NK-92 (cell line): ENCODE data around the gene RRAD.
A peak's percentile ranks its signal among the peaks of the same experiment; 100 is the strongest.

Experiments used
- DNase-seq: peaks from one replicate; lab custom pipeline; 2025; ENCODE audit not compliant: unreplicated experiment; lab: John Stamatoyannopoulos, UW

RRAD gene

DNA sequence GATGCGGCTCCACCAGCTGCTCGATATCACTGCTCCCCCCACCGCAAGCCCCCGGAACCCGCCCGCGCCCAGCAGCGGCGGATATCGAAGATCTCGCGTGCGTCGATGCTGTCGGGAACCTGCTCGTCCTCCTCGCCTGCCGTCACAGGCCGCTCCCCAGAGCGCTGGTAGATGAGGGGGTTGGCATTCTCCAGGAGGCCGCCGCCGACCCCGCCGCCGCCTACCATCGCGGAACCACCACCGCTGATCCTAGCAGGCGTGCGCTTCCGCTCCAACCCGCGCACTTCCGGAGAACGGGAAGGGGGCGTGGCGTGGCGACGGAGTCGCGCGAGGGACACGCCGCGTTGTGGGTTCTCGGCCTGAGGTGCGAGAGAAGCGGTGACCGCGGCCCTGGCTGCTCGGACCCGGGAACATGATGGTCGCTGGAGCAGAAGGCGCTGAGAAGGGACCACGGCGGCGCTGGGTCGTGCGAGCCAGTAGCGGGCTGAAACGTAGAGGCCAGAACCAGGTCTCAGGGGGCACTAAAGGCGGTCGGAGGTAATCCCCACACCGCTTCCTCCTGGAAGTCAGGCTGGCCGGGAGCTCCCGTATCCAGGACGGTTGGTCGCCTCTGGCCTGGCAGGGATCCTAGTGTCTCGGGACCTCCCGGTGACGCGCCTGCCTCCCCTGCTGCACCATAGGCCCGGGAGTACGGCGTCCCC is 9.0 kb upstream of the RRAD start, which contains the start of gene CIAO2B:
TSS of gene CIAO2B (minus strand) at position 265 of the 701 bp plus-strand sequence. CDS start at position 227, 38 bp downstream.
- DNase-seq: peak; percentile 9

DNA sequence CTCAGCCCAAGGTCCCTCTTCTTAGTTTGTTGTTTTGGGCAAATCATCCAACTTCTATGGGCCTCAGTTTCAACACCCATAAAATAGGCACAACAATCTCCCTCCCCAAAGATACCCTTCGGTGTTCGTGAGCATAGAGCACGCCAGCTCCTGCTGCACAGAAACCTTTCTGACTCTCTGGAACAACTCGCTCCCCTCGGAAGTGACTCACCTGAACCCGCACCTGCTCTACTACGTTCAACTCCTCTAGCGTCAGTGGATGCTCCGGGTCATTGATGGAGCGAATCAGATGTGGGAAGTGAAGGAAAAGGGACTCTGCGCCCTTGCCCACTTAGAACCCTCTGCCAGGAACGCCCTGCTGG is 8.4 kb upstream of the RRAD start:
- no peak for DNase-seq

DNA sequence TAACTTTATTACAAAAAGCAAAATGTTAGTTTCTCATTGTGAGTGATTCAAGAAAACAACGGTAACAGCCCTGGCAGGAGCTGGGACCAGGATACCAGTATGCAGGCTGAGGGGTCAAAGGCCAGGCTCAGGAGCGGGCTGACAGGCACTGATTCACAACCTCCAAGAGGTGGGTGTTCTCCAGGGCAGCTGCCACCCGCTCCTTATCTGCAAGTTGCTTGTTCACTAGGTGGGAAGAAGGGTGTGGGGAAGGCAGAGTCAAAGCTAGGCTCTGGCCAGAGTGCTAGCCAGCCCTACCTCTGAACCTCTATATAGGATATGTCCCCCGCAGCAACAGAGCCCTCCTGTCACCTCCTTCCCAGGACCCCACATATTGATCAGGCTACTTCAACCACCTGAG is 6.7 kb upstream of the RRAD start:
- no peak for DNase-seq

DNA sequence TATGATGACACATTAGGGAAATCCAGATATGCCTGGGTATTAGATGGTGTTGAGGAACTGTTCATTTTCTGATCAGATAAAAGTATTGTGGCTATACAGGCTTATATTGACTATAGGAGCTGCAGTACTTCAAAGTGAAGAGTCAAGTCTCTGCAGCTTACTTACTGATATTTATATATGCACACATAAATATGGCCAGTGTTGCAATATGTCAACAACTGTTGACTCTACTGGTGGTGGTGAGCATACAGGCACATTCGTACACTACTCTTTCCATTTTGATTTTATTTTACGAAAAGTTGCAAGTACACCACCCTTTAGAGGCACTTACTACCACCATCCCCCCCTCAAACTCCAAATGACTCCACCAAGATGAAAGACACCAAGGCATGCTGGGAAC is 6.3 kb upstream of the RRAD start:
- DNase-seq: no peak

DNA sequence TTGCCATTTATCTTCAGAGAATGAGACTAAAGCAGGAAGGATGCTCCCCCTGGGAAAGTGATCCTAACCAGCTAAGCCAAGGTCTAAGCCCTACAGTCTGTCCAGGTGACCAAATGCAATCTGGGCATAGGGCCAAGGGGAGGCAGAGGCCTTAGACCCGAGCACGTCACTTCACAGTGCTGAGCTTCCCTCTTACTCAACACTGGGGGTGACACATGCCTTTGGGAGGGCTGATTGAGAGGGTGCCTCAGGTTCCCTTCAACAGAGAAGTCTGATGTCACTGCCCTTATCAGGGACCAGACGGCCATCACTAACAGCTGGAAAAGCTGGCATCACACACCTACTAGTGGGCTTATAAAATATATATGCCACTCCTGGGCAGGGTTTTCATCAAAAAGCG is 4.9 kb upstream of the RRAD start:
- DNase-seq: no peak

DNA sequence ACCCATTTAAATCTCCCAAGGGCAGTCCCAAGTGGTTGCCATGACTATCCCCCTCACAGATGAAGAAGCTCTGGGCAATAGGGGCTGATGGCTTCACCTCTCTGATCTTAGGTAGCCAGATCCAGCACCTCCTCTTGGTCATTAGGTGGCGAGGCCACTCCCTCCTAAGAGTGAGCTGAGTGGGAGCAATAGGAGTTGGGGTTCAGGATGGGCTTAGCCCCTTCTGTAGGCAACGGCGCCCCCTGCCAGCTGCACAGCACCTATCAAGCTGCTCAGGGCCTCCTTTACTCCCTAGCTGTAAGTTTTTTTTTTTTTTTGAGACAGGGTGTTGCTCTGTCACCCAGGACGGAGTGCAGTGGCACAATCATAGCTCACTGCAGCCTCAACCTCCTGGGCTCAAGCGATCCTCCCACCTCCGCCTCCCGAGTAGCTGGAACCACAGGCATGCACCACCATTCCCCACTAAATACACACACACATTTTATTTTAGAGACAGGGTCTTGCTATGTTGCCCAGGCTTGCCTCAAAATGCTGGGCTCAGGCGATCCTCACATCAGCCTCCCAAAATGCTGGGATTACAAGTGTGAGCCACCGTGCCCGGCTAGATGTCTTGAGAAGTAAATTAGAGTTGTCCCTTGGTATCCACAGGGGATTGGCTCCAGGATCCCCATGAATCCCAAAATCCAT is 3.5 kb upstream of the RRAD start:
- no peak for DNase-seq

DNA sequence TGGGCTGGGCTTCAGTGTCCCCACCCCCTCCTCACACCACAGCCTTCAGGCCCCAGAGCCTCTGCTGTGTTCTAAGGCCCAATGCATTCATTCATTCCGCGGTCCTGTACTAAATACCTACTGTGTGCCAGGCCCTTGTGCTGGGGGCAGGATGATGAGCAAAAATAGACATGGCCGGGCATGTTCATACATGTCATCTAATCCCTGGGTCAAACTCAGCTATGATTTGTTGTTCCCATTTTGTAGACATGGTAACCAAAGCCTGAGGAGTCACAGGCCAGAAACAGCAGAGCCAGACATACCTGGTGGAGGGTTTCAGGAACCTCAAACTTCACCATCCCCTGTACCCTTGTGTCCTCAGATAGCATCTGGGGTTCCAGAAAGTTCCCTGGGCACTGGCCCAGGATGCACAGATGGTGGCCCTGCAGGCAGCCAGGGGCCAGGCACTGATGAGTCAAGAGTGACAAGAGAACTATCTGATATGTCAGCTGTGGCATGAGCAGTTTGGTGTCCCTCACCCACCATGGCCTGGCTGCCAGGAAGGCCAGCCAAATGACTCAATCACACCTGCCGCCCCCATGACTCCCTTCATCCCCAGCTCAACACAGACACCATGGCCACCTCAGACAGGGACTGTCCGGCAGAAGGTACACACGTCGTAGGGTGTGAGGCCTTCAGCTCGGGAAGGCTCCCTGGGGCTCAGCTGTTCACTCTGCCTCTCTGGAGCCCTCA is 2.7 kb upstream of the RRAD start:
- DNase-seq: no peak

DNA sequence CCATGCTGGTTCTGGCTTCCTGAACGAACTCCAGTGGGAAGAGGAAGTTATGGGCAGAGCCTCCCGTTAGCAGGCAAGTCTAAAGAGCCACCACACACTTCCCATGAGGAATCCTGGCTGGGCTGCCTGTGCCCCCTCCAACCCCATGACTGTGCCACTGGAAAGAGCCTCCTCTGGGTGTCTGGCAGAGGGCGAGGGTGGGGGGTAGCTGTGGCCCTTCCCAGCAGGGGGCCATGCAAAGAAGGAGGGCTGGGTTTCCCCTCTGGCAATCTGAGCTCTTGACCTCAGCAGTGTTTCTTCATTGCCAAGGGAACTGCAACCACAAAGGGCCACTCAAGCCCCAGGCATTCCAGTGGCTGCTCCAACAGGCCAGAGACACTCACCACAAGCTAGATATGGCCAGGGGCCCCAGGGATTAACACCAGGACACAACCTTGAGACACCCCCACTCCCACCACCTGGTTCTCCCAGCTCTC is 1.7 kb upstream of the RRAD start:
- DNase-seq: no peak

DNA sequence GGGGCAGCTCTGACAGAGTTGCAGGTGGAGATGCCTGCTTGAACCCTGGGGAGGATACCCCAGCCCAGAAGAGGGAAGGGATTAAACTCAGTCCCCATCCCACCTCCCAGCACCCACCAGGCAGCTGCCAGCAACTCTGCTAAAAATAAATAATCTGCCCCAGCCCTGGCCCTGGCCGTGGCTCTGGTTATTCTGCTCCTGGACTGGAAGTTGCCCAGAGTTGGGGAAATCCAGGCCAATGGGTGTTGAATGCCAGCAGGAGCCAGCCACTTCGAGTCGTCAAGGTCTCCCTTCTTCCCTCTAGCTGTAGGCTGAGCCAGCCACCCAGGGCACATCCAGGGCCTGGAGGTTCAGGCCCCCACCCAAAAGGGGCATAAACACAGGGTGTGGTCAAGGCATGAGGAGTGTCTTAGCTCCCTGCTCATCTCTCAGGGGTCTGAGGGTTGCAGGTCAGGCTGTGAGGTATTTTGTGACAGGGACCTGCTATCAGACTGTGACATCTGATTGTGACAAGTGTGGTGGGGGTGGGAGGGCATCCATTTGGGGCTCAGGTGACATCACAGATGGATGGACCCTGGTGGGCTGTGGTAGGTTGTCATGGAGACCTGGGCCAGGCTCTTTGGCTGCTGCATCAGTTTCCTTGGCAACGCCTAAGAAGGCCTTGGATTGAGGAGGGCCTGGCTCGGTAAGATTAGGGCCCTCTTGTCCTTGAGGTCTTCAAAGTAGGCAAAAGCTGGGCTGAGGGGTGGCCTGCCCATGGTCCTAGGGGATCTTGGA is 1.0 kb upstream of the RRAD start:
- DNase-seq: no peak

DNA sequence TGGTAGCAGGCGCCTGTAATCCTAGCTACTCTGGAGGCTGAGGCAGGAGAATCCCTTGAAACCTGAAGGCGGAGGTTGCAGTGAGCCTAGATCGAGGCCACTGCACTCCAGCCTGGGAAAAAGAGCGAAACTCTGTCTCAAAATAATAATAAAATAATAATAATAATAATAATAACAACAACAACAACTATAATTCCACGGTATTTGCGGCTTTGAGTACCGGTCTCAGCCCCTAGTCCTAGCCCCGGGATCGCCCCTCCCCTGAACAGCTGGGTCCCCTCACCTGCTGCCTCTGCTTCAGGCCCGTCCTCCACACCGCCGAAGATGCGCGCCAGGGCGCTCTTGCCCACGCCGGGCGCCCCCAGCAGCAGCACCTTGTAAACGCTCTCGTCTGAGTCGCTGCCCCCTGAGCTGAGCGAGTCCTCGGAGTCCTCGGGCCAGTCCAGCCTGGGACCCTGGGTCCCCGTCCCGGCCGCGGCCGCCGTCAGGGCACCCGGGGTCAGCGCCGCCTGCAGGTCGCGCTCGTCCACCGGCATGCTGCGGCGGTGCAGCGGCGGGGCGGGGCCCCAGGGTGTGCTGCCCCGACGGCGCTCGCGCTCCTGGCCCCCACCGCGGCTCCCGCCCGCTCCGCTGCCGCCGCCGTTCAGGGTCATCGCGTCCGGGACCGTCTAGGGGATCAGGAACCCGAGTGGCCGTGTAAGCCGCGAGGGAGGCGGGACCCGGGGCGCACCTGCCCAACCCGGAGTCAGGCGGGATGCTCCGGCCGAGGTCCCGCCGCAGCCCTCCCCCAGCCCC is 611 bp downstream of the RRAD start:
- DNase-seq: no peak

DNA sequence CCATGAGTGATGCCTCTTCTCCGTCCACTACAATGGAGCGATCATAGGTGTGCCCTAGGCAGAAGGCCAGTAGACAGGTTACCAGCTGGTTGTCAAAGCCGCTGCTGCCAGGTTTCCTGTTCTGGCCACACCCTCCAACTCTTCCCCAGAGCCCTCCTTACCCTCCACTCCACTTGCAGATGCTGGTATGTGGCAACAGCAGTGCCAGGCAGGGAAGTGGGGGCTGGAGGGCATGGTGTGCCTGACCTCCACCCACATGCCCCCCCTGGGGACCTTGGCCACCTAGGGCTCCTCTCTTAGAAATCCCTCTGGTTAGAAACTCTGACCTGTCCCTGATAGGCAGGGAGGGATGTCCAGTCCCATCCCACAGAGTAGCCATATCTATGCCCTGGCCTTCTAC is 1.5 kb downstream of the RRAD start:
- DNase-seq: no peak

DNA sequence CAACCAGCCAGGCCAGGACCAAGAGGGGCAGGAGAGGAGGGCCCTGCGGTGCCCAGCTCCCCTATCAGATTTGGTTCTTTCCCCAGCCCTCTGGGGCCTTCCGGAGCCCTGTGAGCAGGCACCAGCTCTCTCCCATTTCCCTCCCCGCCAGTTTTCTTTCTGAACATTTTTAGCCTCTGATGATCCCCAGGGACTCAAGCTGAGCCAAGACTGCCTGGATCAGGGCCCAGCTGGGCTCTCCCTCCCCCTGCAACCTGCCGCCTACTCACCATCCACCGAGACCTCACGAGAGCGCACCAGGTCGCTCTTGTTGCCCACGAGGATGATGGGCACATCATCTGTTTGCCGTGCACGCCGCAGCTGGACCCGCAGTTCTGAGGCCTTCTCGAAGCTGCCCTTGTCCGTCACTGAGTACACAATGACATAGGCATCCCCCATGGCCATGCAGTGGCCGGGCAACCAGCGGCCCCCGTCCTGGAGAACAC is 2.0 kb downstream of the RRAD start:
- DNase-seq: no peak

DNA sequence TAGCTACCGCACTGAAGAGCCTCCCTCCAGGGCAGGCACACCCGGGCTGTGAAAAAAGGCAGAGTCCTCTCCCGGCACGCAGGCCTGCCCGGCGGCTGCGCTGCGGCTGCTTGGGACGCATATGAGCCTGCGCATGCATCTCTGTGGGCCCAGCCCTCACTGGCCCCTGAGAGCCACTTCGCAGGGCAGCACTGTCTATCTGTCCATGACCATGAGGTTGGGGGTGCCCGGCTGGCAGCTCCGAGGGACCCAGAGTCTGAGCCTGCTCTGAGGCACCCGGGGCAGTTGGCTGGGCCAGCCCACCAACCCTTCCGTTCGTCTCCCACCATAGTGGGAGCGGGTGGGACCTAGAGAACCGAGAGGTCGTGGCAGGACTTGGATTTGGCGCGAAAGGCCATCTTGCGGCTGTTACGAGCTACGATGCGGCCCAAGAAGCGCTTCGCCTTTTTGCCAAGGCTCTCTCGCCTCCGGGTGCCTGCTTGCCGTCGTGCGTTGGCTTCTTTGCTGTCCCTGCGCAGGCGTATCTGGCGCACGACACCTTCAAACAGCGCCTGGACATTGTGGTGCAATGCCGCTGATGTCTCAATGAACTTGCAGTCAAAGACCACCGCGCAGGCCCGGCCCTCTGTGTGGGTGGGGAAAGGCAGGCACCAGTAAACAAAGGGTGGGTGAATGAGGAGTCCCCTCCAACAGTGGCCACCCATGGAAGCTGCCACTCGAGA is 3.4 kb downstream of the RRAD start:
- no peak for DNase-seq

DNA sequence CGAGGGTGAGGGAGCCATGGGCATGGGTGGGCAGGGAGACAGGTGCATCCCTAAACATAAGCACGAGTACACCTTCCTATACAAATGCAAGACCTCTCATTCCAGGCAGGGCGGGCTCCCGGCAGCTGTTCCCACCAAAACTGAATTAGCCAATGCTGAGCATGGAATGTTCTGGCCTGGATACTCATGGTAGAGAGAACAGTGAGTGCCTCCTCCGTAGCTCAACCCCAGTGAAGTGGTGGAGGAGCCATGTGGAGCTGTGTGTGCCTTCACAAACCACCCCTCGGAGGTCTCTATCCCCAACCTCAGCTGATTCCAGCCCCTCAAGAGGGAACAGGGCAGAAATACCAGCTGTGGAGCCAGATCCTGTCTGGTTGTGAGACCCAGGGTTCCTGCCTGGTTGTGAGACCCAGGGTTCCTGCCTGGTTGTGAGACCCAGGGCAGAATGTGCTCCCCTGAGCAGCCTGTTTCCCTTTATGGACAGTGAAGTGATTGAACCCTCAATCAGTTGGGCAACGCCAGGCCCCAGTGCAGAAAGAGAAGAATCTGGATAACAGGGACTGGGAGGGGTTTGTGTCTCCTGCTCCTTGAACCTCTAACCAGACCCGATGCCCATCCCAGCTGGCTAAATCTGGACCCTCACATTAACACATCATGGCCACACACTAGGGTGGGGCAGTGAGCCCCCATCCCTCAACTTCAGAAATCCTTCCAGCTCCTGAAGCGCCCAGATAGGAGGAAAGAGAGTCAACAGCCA is 4.2 kb downstream of the RRAD start:
- DNase-seq: no peak

DNA sequence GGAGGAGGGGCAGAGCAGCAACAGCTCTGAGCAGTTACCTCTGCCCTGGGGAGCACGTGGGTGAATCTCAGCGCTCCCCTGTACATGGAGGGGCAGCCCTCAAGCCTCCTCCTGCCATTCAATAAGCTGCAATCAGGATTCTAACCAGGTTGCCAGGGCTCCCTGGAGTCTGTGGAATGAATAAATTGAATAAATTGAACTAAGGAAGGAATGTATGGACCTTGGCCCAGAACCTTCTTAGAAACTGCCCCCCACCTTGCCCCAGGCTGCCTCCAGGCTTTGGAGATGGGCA is 5.1 kb downstream of the RRAD start:
- no peak for DNase-seq

DNA sequence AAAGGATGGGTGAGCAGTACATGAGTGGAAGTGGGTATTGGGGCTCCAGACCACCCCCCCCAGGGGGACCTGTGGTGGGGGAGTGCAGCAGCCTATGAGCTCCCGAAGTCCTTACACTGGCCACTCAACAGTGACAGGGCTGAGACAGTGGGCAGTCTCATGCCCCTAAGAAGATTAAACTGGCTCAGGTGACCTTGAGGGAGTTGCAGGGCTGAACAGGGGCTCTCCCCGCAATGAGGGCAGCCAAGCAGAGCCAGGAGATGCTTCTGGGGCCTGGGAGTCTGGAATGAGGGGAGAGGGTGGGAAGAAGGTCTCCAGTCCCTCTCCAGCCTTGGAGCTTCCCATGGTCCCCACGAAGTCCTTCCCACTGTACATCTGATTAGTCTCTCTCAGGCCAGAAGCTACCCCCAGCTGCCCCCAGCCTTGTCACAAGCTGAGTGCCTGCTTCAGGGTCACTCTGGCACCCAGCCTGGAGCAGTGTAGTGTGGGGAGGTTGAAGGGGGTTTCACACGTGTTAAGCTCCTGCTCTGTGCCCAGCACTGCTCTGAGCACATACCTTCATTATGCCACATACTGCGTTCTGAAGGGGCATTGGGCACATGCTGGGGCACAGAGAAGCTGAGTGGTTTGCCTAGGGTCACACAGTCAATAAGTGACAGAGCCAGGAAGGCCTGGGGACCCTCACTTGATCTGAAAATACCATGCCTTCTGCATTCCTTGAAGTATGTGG is 5.6 kb downstream of the RRAD start:
- DNase-seq: no peak

DNA sequence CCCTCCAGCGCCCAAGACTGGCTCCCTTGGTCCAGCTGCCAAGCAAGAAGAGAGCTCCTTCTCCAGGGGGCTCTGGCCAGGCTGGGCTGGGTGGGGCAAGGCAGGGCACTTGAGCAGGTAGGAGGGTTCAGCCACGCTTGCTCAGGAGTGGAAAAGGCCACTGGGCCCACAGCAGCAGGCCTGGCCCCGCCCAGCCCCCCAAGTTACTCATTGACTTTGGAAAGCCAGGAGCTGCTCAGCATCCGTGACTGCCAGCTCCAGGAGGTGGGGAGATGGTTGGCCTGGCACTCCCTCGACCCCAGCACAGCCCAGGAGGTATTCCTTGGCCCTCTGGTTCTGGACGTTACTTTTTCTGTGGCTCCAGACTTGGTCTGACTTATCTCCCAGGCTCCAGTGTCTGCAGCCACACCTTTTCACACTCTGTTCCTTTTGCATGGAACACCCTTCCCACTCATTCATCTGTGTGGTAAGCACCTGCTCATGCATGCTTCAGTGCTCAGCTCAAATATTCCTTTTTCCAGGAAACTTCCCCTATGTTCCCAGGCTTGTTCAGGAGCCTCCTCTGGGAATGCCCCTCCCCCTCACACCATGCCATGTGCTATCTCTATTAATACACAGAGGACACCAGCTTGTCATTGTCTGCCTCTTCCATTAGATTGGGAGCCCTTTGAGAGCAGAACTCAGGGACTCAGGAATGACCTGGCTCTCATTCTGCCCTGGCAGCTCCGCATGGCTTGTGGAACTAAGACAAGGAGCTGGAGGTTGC is 6.3 kb downstream of the RRAD start, which contains the start of gene CDH16:
TSS of gene CDH16 (minus strand) at position 83 of the 766 bp plus-strand sequence. CDS start 820 bp downstream, outside the sequence.
- DNase-seq: no peak

DNA sequence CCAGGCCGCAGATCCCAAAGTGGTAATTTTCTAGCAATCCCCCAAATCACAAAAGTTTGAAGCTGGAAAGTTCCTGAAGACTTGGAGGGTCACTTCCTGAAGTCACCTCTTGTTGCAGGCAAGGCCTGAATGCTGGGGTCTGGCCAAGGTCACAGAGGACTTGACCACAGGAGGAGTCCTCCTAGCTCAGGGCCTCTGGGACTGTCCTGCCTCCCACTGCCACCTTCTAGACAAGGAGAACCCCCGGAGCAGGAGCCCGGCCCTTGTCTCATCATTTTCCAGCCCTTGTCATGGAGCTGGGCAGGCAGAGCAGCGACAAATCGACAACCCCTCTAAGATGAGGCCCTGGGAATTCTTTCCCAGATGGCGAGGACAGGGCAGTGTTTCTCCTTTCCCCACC is 7.0 kb downstream of the RRAD start:
- no peak for DNase-seq
